ENCODE results near the gene CD36. TPM values are rescaled to one million over a fixed set of nuclear protein-coding genes. Genes with fewer than 3 reads are reported as not detected.
"Not testable (repeated sequence)": the region's sequence is repeated elsewhere in the genome, so short reads cannot be mapped to it uniquely, and the experiment has no call there.

The CD36 gene
- total RNA-seq, 4 donors from 2014 or later = 1.2 to 85.5 (median 11.0) TPM

DNA sequence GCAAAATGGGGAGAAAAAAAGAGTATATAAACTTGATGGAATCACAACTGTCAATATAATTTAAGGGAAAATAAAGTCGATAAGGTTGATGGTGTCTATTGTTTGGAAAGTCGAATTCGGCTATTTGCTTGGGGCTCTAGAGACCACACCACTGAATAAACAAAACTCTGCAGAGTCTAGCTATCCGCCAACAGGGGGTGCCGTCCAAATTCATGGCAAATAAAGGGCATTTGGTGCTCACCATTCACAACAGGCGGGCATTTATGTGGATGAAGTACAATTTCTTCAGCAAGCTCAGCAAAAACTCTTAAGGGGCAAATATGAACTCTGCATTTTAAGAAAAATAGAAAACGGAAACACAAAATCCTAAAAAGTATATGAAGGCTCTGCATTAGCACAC lies 23.3 kb downstream of the CD36 start:
- intact Hi-C loops (cut with DNase I) = loop anchor here (10.0 kb wide), 1 partner anchor 227 kb away; no protein-coding TSS in a partner anchor
- Histone ChIP-seq H3K4me3 (no peak overlapping the region), H3K9me3 (no peaks in the 10 kb centered on the region), H3K4me1 (peaks cover 0 to 35% (median 0%) of the 10 kb centered on the region in 3 donors), H3K36me3 (no peaks in the 10 kb centered on the region), H3K27me3 (no peaks in the 10 kb centered on the region), H3K27ac (no peak overlapping the region)
- TF ChIP-seq POLR2A (IDR thresholded peaks at IDR 0.05) = no peak
- TF ChIP-seq, protein P1, sequence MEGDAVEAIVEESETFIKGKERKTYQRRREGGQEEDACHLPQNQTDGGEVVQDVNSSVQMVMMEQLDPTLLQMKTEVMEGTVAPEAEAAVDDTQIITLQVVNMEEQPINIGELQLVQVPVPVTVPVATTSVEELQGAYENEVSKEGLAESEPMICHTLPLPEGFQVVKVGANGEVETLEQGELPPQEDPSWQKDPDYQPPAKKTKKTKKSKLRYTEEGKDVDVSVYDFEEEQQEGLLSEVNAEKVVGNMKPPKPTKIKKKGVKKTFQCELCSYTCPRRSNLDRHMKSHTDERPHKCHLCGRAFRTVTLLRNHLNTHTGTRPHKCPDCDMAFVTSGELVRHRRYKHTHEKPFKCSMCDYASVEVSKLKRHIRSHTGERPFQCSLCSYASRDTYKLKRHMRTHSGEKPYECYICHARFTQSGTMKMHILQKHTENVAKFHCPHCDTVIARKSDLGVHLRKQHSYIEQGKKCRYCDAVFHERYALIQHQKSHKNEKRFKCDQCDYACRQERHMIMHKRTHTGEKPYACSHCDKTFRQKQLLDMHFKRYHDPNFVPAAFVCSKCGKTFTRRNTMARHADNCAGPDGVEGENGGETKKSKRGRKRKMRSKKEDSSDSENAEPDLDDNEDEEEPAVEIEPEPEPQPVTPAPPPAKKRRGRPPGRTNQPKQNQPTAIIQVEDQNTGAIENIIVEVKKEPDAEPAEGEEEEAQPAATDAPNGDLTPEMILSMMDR (IDR thresholded peaks at IDR 0.05) = no peak
- no peak for DNase-seq
- WGBS, 2 donors = 76 to 81% methylated on average over 7 of the region's 7 CpGs

DNA sequence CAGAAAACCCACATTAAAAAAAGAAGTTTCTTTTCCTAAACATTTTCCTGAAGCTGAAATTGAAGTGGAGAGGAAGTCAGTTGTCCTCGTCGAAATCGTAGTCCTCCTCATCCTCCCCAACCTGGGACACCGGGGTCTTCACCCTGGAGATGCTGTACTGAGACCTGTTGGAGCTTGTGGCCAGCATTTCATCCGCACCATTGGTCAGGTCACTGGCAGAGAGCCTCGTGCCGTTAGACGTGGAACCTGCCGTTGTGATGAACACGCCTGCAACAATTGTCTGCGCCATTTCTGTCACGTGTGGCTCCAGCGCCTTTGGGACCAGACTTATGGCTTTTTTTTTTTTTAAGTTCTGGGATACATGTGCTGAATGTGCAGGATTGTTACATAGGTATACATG lies 23.8 kb downstream of the CD36 start:
- no peaks in the 10 kb centered on the region for H3K27me3 ChIP-seq
- intact Hi-C loops (cut with DNase I) = loop anchor here (10.0 kb wide), 1 partner anchor 227 kb away; no protein-coding TSS in a partner anchor
- WGBS, 2 donors = 84% methylated on average over 12 to 13 of the region's 13 CpGs

DNA sequence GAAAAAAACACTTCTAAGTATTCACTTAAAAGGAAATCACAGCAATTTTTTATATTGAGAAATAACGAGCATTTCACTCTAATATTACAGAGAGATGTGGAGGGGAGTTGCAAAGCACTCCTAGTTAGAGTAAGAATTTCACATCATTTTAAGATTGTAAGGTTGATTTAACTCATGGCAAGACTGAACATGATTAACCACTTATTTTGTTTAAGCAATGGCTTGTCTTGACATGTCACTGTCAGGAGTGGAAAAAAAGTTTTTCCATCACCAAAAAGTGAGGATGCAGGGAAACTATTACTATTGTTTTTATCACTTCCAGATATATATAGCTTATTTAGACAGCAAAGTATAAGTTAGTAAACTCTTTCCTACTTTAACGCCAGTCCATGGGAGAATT lies 27.1 kb downstream of the CD36 start:
- intact Hi-C loops (cut with DNase I) = loop anchor here (10.0 kb wide), 1 partner anchor 231 kb away; no protein-coding TSS in a partner anchor
- Histone ChIP-seq H3K36me3 (no peaks in the 10 kb centered on the region), H3K27me3 (no peaks in the 10 kb centered on the region), H3K9me3 (no peaks in the 10 kb centered on the region), H3K4me1 (peaks cover 0 to 28% (median 0%) of the 10 kb centered on the region in 3 donors), H3K27ac (peak overlapping the region in 1 of 4 donors; percentile 34), H3K4me3 (no peak overlapping the region)
- no peak for DNase-seq
- TF ChIP-seq POLR2A (IDR thresholded peaks at IDR 0.05) = no peak
- TF ChIP-seq, protein P1 (IDR thresholded peaks at IDR 0.05) = no peak
- 59 to 71% methylated on average over 2 of the region's 2 CpGs for WGBS, 2 donors

More for the DNA sequence above, 23.8 kb downstream of the CD36 start:
- Histone ChIP-seq H3K36me3 (no peaks in the 10 kb centered on the region), H3K9me3 (no peaks in the 10 kb centered on the region), H3K27ac (no peak overlapping the region), H3K4me3 (no peak overlapping the region), H3K4me1 (peaks cover 0 to 35% (median 0%) of the 10 kb centered on the region in 3 donors)
- TF ChIP-seq, protein P1 (IDR thresholded peaks at IDR 0.05) = no peak
- TF ChIP-seq POLR2A (IDR thresholded peaks at IDR 0.05) = no peak
- DNase-seq = no peak

DNA sequence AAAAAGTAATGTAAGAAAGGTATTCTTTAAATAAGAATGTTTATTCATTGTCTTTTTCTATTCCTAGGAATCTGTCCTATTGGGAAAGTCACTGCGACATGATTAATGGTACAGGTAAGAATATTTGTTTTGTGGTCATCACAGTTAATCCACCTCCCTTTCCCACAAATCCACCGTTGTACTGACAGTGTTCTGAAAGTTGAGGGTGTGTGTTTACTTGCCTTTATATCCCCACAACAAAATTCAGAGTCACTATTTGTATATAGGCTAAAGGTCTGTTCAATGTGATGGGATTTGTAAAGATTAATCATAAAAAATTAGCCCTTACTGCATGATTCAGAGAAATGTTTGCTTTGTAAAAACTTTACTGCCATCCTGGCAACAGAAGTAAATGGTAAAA lies 27.9 kb downstream of the CD36 start:
- intact Hi-C loops (cut with DNase I) = loop anchor here (10.0 kb wide), 1 partner anchor 232 kb away; no protein-coding TSS in a partner anchor
- Histone ChIP-seq H3K36me3 (no peaks in the 10 kb centered on the region), H3K4me1 (peaks cover 0 to 28% (median 0%) of the 10 kb centered on the region in 3 donors), H3K9me3 (no peaks in the 10 kb centered on the region), H3K27ac (no peak overlapping the region), H3K27me3 (no peaks in the 10 kb centered on the region), H3K4me3 (no peak overlapping the region)
- 41 to 66% methylated on average over 2 of the region's 2 CpGs for WGBS, 2 donors
- no peak for DNase-seq
- TF ChIP-seq, protein P1 (IDR thresholded peaks at IDR 0.05) = no peak
- no peak for TF ChIP-seq POLR2A (IDR thresholded peaks at IDR 0.05)

DNA sequence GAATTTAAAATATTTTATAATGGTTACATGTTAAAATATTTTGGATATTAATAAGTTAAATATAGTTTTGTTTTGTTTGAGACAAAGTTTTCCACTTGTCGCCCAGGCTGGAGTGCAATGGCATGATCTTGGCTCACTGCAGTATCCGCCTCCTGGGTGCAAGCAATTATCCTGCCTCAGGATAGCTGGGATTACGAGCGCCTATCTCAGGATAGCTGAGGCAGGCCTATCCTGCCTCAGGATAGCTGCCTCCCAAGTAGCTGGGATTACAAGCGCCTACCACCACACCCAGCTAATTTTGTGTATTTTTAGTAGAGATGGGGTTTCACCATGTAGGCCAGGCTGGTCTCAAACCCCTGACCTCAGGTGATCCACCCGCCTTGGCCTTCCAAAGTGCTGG lies 30.9 kb downstream of the CD36 start:
- WGBS, 2 donors = 82 to 88% methylated on average over 6 of the region's 6 CpGs
- DNase-seq, H3K9me3 ChIP-seq, H3K27ac ChIP-seq, H3K4me3 ChIP-seq, H3K36me3 ChIP-seq, H3K27me3 ChIP-seq: not testable (repeated sequence)
- H3K4me1 ChIP-seq = peaks cover 0 to 22% (median 0%) of the 10 kb centered on the region in 3 donors
- intact Hi-C loops (cut with DNase I) = loop anchor here (10.0 kb wide), 1 partner anchor 235 kb away; no protein-coding TSS in a partner anchor

DNA sequence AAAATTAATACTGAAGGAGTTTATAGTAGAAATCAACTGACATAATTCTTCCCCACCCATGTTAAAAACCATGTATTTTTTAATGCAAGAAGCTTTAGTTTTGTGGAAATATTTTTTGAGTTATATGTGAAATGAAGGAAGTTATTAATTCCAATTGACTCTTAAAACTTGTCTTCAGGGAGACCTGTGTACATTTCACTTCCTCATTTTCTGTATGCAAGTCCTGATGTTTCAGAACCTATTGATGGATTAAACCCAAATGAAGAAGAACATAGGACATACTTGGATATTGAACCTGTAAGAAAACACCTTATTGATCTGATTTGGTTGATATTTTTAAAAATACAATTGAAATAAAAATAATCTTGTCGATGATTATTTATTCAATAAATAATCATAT lies 33.3 kb downstream of the CD36 start:
- no peak overlapping the region for H3K27ac ChIP-seq
- TF ChIP-seq, protein P1 (IDR thresholded peaks at IDR 0.05) = no peak
- TF ChIP-seq POLR2A (IDR thresholded peaks at IDR 0.05) = no peak
- 91 to 92% methylated on average over 1 of the region's 1 CpG for WGBS, 2 donors

More for the DNA sequence above, 33.3 kb downstream of the CD36 start:
- DNase-seq = no peak
- intact Hi-C loops (cut with DNase I) = no loop called here
- Histone ChIP-seq H3K9me3 (no peaks in the 10 kb centered on the region), H3K4me1 (no peaks in the 10 kb centered on the region), H3K36me3 (no peaks in the 10 kb centered on the region), H3K27me3 (no peaks in the 10 kb centered on the region), H3K4me3 (no peak overlapping the region)

Measured in esophagus squamous epithelium (tissue), 5 donors.